GM12878 (cell line): ENCODE data around the gene MICALL2. TPM values are rescaled to one million over a fixed set of nuclear protein-coding genes. Genes with fewer than 3 reads are reported as not detected.
A peak's percentile ranks its signal among the peaks of the same experiment; 100 is the strongest.

Experiments used
- ATAC-seq: fragments of 200-7000 bp; cut with Tn5 transposase; 3 replicates; pipeline ENCODE4 v1.9.1; 2020; ENCODE audit warnings: mild to moderate bottlenecking, moderate library complexity
- BruUV-seq: library from RNA; stranded (reverse); fragments of 400-500 nt; replicated peaks from 2 replicates; lab custom pipeline; 2021; lab: Mats Ljungman, UMichigan
- CTCF ChIA-PET: fragments of 300-600 bp; sonication (Branson Sonifier 250); formaldehyde crosslinking; extraction: SDS; loops from one replicate; lab custom pipeline; 2021; ENCODE audit warnings: inconsistent platforms; lab: Yijun Ruan, JAX
- POLR2A ChIA-PET: fragments of 350-600 bp; formaldehyde crosslinking; extraction: SDS; loops from one replicate; lab custom pipeline; 2021; ENCODE audit warnings: inconsistent platforms; lab: Charles Lee
- RAD21 ChIA-PET: fragments of 300-600 bp; sonication (Branson Sonifier 250); formaldehyde crosslinking; loops from one replicate; lab custom pipeline; 2023; ENCODE audit warnings: antibody characterized with exemption; ENCODE audit not compliant: unreplicated experiment; lab: Charles Lee
- SMC1A ChIA-PET: fragments of 300-600 bp; sonication (Branson Sonifier 250); formaldehyde crosslinking; loops from one replicate; lab custom pipeline; 2023; ENCODE audit not compliant: unreplicated experiment, uncharacterized antibody; lab: Charles Lee
- DNase-seq: peaks from one replicate; pipeline ENCODE4 v3.0.0-alpha.2; 2011; ENCODE audit warnings: low read depth, low spot score
- FAIRE-seq: peaks from 3 replicates; lab custom pipeline; 2011; peaks lifted over from hg19 to GRCh38; lab: Jason Lieb, UNC
- H2AFZ ChIP-seq: 2 replicates; pipeline ENCODE4 v1.6.0; 2011; ENCODE audit warnings: low read depth, low read length, control low read depth; ENCODE audit not compliant: control insufficient read depth
- H3K27ac ChIP-seq: 2 replicates; pipeline ENCODE4 v1.5.1; 2011; ENCODE audit warnings: control low read depth; ENCODE audit not compliant: control insufficient read depth, insufficient read depth
- H3K27me3 ChIP-seq, 2 experiments: replicated peaks in 1 of 2; 2 replicates each; pipeline versions ENCODE4 v1.6.0 to v1.6.1; 2011; ENCODE audit warnings: low read length in 1 of 2; ENCODE audit not compliant: control insufficient read depth in 2 of 2, insufficient read depth in 2 of 2
- H3K36me3 ChIP-seq, 2 experiments: 2 replicates each; pipeline ENCODE4 v1.5.1; 2011; ENCODE audit warnings: low read length in 1 of 2; ENCODE audit not compliant: control insufficient read depth in 2 of 2, insufficient read depth in 2 of 2
- H3K4me1 ChIP-seq: 2 replicates; pipeline ENCODE4 v1.6.1; 2011; ENCODE audit warnings: mild to moderate bottlenecking, low read length, moderate library complexity, mixed read lengths; ENCODE audit not compliant: control insufficient read depth, insufficient read depth
- H3K4me2 ChIP-seq: 2 replicates; pipeline ENCODE4 v1.6.0; 2011; ENCODE audit warnings: control low read depth; ENCODE audit not compliant: control insufficient read depth, insufficient read depth
- H3K4me3 ChIP-seq: fragments of 200-600 bp; sonication (generic); 2 replicates; pipeline ENCODE4 v1.5.1; 2016
- H3K79me2 ChIP-seq: 2 replicates; pipeline ENCODE4 v1.6.0; 2011; ENCODE audit warnings: low read length; ENCODE audit not compliant: control insufficient read depth, insufficient read depth
- H3K9ac ChIP-seq: 2 replicates; pipeline ENCODE4 v1.8.0; 2011; ENCODE audit warnings: low read length, control low read depth, mixed read lengths; ENCODE audit not compliant: control insufficient read depth, insufficient read depth
- H3K9me3 ChIP-seq: replicated peaks from 3 replicates; pipeline ENCODE4 v1.5.1; 2011; ENCODE audit warnings: mild to moderate bottlenecking, low read length; ENCODE audit not compliant: control insufficient read depth, insufficient read depth
- H4K20me1 ChIP-seq: 2 replicates; pipeline ENCODE4 v1.6.0; 2011; ENCODE audit not compliant: control insufficient read depth, insufficient read depth
- BCL3 ChIP-seq: IDR thresholded peaks from 2 replicates; pipeline ENCODE4 v1.6.1; 2011; ENCODE audit warnings: borderline replicate concordance, low read depth, mild to moderate bottlenecking, moderate library complexity, low read length; ENCODE audit not compliant: insufficient read depth, poor library complexity, severe bottlenecking
- E4F1 ChIP-seq: fragments of 450-650 bp; IDR thresholded peaks from 2 replicates; pipeline ENCODE4 v1.6.1; 2018; ENCODE audit warnings: borderline replicate concordance, mild to moderate bottlenecking; ENCODE audit not compliant: partially characterized antibody
- WGBS: methylation state at CpG from one replicate; pipeline ENCODE4 v1.1.6; 2016; ENCODE audit warnings: low lambda C conversion rate; ENCODE audit not compliant: insufficient replicate concordance, insufficient coverage; ENCODE audit errors: missing lambda C conversion rate; 5-methylcytosine and 5-hydroxymethylcytosine counted together
- in situ Hi-C: fragments of 300-500 bp; cut with MboI; formaldehyde crosslinking; loops from 9 replicates; pipeline ENCODE4 v1.14.3; 2018; ENCODE audit warnings: mixed read lengths
- intact Hi-C: fragments of 100-400 bp; cut with micrococcal nuclease; formaldehyde crosslinking; loops from one replicate; pipeline ENCODE4 v1.14.2; 2022; ENCODE audit not compliant: unreplicated experiment
- polyA plus RNA-seq, 11 experiments: library from polyadenylated mRNA; depleted of rRNA in 4 of 11; unstranded in 6 of 11; stranded (reverse) in 5 of 11; fragments of >200 nt; fragmentation: Nextera tagmentation in 4 of 11; fragmentation: Illumina TruSeq in 1 of 11; extraction: Ambion mirVana in 4 of 11; extraction: Trizol in 1 of 11; gene quantifications; 1 replicate in 1 of 11; 2 replicates in 10 of 11; pipeline versions ENCODE4 v1.2.1 to v1.2.3, GENCODE V29; 2011 to 2016; ENCODE audit warnings: inconsistent platforms in 2 of 11, missing spikeins in 2 of 11, low read depth in 1 of 11
- total RNA-seq, 4 experiments: library from RNA; depleted of rRNA in 3 of 4; stranded (reverse); fragments of >200 nt in 3 of 4; fragmentation: Illumina TruSeq in 1 of 4; extraction: Trizol in 1 of 4; gene quantifications; 2 replicates each; pipeline versions ENCODE4 v1.2.1 to v1.2.3, GENCODE V29; 2013 to 2021

MICALL2 gene
- total and polyA plus RNA-seq, 10 of the 15 experiments (the other 5 are each of a cell fraction or from before 2014, with no cell fraction given): 0.04 to 1.7 (median 0.83) TPM; not detected in 3

GRCh38 chr7:1496531-1497292, 37.4 kb upstream of the MICALL2 start:
- no TSS peak for BruUV-seq
- Histone ChIP-seq H3K4me2 (no peak overlapping the region), H3K9me3 (no peaks in the 10 kb centered on the region), H4K20me1 (no peaks in the 10 kb centered on the region), H3K36me3 (peaks cover 0 to 19% of the 10 kb centered on the region in 2 experiments; a peak in 2 of 4 replicates), H3K4me1 (no peaks in the 10 kb centered on the region), H2AFZ (no peak overlapping the region), H3K79me2 (no peaks in the 10 kb centered on the region), H3K4me3 (no peak overlapping the region), H3K27me3 (no peaks in the 10 kb centered on the region), H3K9ac (no peak overlapping the region), H3K27ac (no peak overlapping the region)
- ChIA-PET POLR2A (no interaction called here), SMC1A (no interaction called here), RAD21 (no interaction called here), CTCF (no interaction called here)
- TF ChIP-seq E4F1: no peak
- peak; percentile 46 for TF ChIP-seq BCL3
- FAIRE-seq (no peak), ATAC-seq (no peak), DNase-seq (no peak)
- in situ Hi-C loops (no loop called here), intact Hi-C loops (no loop called here)
- 92% methylated on average over 29 of the region's 33 CpGs for WGBS
